OCI-LY1 (cell line): ENCODE measurements around the gene CMBL.

Source experiments
- EZH2 ChIP-seq: fragments of 200-600 bp; sonication (generic), shearing (Covaris generic); IDR thresholded peaks from 2 replicates; pipeline ENCODE4 v1.8.0; 2017; ENCODE audit warnings: borderline replicate concordance, mixed run types, mild to moderate bottlenecking, antibody characterized with exemption, low read length, moderate library complexity, mixed read lengths
- TF ChIP-seq, protein P1 (sequence below): fragments of 200-600 bp; sonication (generic), shearing (Covaris generic); IDR thresholded peaks from 2 replicates; pipeline ENCODE4 v1.5.1; 2017; ENCODE audit warnings: mild to moderate bottlenecking, antibody characterized with exemption, low read length, moderate library complexity, mixed read lengths

DNA sequence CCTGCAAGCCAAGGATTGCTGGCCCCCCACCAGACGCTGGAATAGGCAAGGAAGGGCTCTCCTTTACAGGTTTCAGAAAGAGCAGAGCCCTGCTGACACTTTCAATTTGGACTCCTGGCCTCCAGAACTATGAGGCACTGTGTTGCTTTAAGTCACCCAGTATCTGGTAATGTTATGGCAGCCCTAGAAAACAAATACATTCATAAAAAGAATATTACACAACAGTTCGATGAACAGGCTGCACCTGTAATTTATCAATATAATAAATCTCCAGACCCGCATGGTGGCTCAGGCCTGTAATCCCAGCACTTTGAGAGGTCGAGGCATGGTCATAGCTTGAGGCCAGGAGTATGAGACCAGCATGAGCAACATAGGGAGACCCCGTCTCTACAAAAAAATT, 7.5 kb downstream of the CMBL start:
- TF ChIP-seq, protein P1, sequence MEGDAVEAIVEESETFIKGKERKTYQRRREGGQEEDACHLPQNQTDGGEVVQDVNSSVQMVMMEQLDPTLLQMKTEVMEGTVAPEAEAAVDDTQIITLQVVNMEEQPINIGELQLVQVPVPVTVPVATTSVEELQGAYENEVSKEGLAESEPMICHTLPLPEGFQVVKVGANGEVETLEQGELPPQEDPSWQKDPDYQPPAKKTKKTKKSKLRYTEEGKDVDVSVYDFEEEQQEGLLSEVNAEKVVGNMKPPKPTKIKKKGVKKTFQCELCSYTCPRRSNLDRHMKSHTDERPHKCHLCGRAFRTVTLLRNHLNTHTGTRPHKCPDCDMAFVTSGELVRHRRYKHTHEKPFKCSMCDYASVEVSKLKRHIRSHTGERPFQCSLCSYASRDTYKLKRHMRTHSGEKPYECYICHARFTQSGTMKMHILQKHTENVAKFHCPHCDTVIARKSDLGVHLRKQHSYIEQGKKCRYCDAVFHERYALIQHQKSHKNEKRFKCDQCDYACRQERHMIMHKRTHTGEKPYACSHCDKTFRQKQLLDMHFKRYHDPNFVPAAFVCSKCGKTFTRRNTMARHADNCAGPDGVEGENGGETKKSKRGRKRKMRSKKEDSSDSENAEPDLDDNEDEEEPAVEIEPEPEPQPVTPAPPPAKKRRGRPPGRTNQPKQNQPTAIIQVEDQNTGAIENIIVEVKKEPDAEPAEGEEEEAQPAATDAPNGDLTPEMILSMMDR: no peak
- no peak for TF ChIP-seq EZH2
